Uterus (tissue), 4 donors: Measurements from ENCODE around the gene EPB41L3. TPM values are rescaled to one million over a fixed set of nuclear protein-coding genes. Genes with fewer than 3 reads are reported as not detected.

Experiments used
- DNase-seq, 2 donors: peaks; one replicate each; pipeline ENCODE4 v3.0.0-alpha.2; 2019 to 2020
- H3K27ac ChIP-seq, 2 donors: fragments of 200-600 bp; sonication (generic); 1 replicate in 1 of 2; 2 replicates in 1 of 2; pipeline ENCODE4 v1.5.1; 2016 to 2018
- H3K27me3 ChIP-seq, 2 donors: fragments of 200-600 bp; sonication (generic); one replicate each; pipeline ENCODE4 v1.5.1; 2018 to 2019; ENCODE audit warnings: control low read depth in 1 of 2
- H3K36me3 ChIP-seq, 2 donors: fragments of 200-600 bp; sonication (generic); one replicate each; pipeline ENCODE4 v1.5.1; 2019; ENCODE audit warnings: control low read depth in 1 of 2
- H3K4me1 ChIP-seq, 2 donors: fragments of 200-600 bp; sonication (generic); one replicate each; pipeline ENCODE4 v1.5.1; 2018 to 2019; ENCODE audit warnings: control low read depth in 1 of 2
- H3K4me3 ChIP-seq, 2 donors: fragments of 200-600 bp; sonication (generic); 1 replicate in 1 of 2; 2 replicates in 1 of 2; pipeline ENCODE4 v1.5.1; 2018 to 2019; ENCODE audit warnings: mild to moderate bottlenecking in 1 of 2
- H3K9me3 ChIP-seq, 2 donors: fragments of 200-600 bp; sonication (generic); one replicate each; pipeline ENCODE4 v1.5.1; 2019; ENCODE audit warnings: control low read depth in 1 of 2
- CTCF ChIP-seq, 4 experiments: fragments of 200-600 bp in 2 of 4; fragments of 450-650 bp in 2 of 4; sonication (generic) in 2 of 4; IDR thresholded peaks; one replicate each; pipeline ENCODE4 v1.5.1; 2016 to 2019; ENCODE audit warnings: antibody characterized with exemption in 4 of 4, mild to moderate bottlenecking in 2 of 4, moderate library complexity in 1 of 4
- POLR2A ChIP-seq, 2 donors: fragments of 450-650 bp; IDR thresholded peaks; one replicate each; pipeline ENCODE4 v1.6.1; 2016; ENCODE audit warnings: antibody characterized with exemption in 2 of 2, mild to moderate bottlenecking in 1 of 2, moderate library complexity in 1 of 2
- intact Hi-C: fragments of 100-400 bp; cut with DNase I; formaldehyde crosslinking; loops from one replicate; pipeline ENCODE4 v1.15.1; 2023; ENCODE audit warnings: low total_unique reads
- total RNA-seq, 4 donors: library from RNA; depleted of rRNA in 3 of 4; stranded (reverse); fragments of >200 nt in 3 of 4; gene quantifications; one replicate each; pipeline versions ENCODE4 v1.1.0 to v1.2.4, GENCODE V29; 2014 to 2023
- donor health status: DM: yes; HTN: yes; CAD: no.

EPB41L3 gene
- total RNA-seq, 4 donors from 2014 or later = 31.5 to 111 (median 57.1) TPM

- intact Hi-C loops = no loop called here
- DNase-seq = no peak
- no peak overlapping the region for H3K27ac ChIP-seq
Observed at GRCh38 chr18:5389356-5389755, 154.4 kb downstream of the EPB41L3 start.

GRCh38 chr18:5388896-5389295 lies 154.9 kb downstream of the EPB41L3 start:
- Histone ChIP-seq H3K4me1 (no peaks in the 10 kb centered on the region), H3K9me3 (no peaks in the 10 kb centered on the region), H3K27me3 (no peaks in the 10 kb centered on the region), H3K36me3 (no peaks in the 10 kb centered on the region), H3K27ac (no peak overlapping the region), H3K4me3 (no peak overlapping the region)
- intact Hi-C loops = no loop called here
- no peak for DNase-seq
- TF ChIP-seq CTCF (IDR thresholded peaks at IDR 0.05) (no peak), POLR2A (IDR thresholded peaks at IDR 0.05) (no peak)

More at GRCh38 chr18:5389356-5389755, 154.4 kb downstream of the EPB41L3 start:
- H3K9me3 ChIP-seq = no peaks in the 10 kb centered on the region
- no peaks in the 10 kb centered on the region for H3K27me3 ChIP-seq
- no peak overlapping the region for H3K4me3 ChIP-seq
- no peaks in the 10 kb centered on the region for H3K36me3 ChIP-seq
- no peaks in the 10 kb centered on the region for H3K4me1 ChIP-seq
- TF ChIP-seq CTCF (IDR thresholded peaks at IDR 0.05) (no peak), POLR2A (IDR thresholded peaks at IDR 0.05) (no peak)

GRCh38 chr18:5380586-5380985 lies 163.2 kb downstream of the EPB41L3 start:
- TF ChIP-seq POLR2A (IDR thresholded peaks at IDR 0.05) = no peak
- TF ChIP-seq CTCF (IDR thresholded peaks at IDR 0.05) = no peak
- no peaks in the 10 kb centered on the region for H3K9me3 ChIP-seq
- intact Hi-C loops = no loop called here

GRCh38 chr18:5376986-5377385 lies 166.8 kb downstream of the EPB41L3 start:
- intact Hi-C loops = no loop called here
- TF ChIP-seq POLR2A (IDR thresholded peaks at IDR 0.05) = no peak
- TF ChIP-seq CTCF (IDR thresholded peaks at IDR 0.05) = no peak
- Histone ChIP-seq H3K27me3 (no peaks in the 10 kb centered on the region), H3K9me3 (no peaks in the 10 kb centered on the region), H3K27ac (no peak overlapping the region), H3K4me3 (no peak overlapping the region), H3K36me3 (no peaks in the 10 kb centered on the region), H3K4me1 (no peaks in the 10 kb centered on the region)
- DNase-seq = no peak

More at GRCh38 chr18:5380586-5380985, 163.2 kb downstream of the EPB41L3 start:
- Histone ChIP-seq H3K4me1 (no peaks in the 10 kb centered on the region), H3K27ac (no peak overlapping the region), H3K36me3 (no peaks in the 10 kb centered on the region), H3K4me3 (no peak overlapping the region), H3K27me3 (no peaks in the 10 kb centered on the region)
- DNase-seq = no peak

- H3K4me1 ChIP-seq = no peaks in the 10 kb centered on the region
- H3K36me3 ChIP-seq = no peaks in the 10 kb centered on the region
- H3K4me3 ChIP-seq = no peak overlapping the region
- H3K27ac ChIP-seq = no peak overlapping the region
- intact Hi-C loops = no loop called here
- no peak for DNase-seq
- TF ChIP-seq POLR2A (IDR thresholded peaks at IDR 0.05) (no peak), CTCF (IDR thresholded peaks at IDR 0.05) (no peak)
- no peaks in the 10 kb centered on the region for H3K27me3 ChIP-seq
- no peaks in the 10 kb centered on the region for H3K9me3 ChIP-seq
Observed at GRCh38 chr18:5370332-5370731, 173.5 kb downstream of the EPB41L3 start.
